HG02973 (cell line): ENCODE measurements around the gene LRRFIP1.
"Not testable (repeated sequence)": the region's sequence is repeated elsewhere in the genome, so short reads cannot be mapped to it uniquely, and the experiment has no call there.

Source experiments
- ATAC-seq: cut with Tn5 transposase; IDR thresholded peaks from one replicate; pipeline ENCODE4 v1.9.1; 2021; ENCODE audit warnings: moderate library complexity; ENCODE audit not compliant: unreplicated experiment

Gene LRRFIP1

DNA sequence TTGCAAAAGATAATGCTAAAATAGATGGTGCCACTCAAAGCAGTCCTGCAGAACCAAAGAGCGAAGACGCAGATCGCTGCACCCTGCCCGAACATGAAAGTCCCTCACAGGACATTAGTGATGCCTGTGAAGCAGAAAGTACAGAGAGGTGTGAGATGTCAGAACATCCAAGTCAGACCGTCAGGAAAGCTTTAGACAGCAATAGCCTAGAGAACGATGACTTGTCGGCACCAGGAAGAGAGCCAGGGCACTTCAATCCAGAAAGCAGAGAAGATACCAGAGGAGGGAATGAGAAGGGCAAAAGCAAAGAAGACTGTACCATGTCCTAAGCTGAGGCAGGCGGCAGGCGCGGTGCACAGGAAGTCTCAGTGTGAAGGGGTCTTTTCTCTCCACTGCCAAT, 136.4 kb downstream of the LRRFIP1 start:
- ATAC-seq = no peak

DNA sequence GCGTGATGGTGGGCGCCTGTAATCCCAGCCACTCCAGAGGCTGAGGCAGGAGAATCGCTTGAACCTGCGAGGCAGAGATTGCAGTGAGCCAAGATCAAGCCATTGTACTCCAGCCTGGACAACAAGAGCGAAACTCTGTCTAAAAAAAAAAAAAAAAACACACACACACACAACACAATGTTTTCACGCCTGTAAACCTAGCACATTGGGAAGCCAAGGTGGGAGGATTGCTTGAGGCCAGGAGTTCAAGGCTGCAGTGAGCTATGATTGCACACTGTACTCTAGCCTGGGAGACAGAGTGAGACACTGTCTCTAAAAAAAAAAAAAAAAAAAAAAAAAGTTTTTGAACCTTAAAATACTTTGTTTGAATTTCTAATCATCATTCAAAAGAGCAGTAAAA, 137.7 kb downstream of the LRRFIP1 start:
- not testable (repeated sequence) for ATAC-seq

- ATAC-seq = no peak
These were observed 138.5 kb downstream of the LRRFIP1 start for GRCh38 chr2:237765875-237766274.

DNA sequence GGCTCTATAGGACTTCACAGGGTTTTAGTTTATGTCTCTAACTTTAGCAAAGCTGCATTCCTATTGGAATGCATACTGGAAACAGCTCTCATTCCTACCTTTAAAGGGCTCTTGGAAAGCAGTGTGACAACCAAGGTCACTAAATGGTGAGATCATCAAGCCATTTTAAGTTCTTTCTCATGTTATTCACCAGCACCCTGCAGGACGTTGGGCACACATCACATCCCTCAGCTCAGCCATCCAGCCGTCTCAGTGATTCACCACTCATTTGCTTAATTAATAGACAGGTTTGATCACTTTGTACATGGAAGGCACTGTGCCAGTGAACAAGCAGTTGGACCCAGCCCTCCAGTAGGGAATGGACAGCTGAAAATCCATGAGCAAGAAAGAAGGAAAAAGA, 139.0 kb downstream of the LRRFIP1 start:
- no peak for ATAC-seq

DNA sequence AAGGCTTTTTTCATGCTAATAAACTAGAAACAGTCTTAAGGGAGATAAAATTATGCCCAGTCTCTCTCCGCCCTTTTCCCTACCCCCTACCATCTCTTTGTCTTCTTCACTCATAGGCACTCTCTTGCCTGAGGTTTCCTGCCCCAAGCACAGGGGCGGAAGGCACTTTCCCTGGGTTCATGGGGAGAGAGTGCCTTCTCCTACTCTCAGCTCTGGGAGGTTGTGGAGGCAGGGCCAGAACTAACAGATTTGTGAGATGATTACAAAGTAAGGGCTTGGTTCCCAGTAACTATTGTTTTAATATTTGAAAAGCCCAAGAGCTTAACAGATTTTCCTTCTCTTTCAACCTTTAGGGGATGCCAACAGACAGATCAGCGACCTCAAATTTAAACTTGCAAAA, 145.1 kb downstream of the LRRFIP1 start:
- ATAC-seq = no peak

GRCh38 chr2:237773826-237774225, 146.4 kb downstream of the LRRFIP1 start:
- ATAC-seq = no peak

DNA sequence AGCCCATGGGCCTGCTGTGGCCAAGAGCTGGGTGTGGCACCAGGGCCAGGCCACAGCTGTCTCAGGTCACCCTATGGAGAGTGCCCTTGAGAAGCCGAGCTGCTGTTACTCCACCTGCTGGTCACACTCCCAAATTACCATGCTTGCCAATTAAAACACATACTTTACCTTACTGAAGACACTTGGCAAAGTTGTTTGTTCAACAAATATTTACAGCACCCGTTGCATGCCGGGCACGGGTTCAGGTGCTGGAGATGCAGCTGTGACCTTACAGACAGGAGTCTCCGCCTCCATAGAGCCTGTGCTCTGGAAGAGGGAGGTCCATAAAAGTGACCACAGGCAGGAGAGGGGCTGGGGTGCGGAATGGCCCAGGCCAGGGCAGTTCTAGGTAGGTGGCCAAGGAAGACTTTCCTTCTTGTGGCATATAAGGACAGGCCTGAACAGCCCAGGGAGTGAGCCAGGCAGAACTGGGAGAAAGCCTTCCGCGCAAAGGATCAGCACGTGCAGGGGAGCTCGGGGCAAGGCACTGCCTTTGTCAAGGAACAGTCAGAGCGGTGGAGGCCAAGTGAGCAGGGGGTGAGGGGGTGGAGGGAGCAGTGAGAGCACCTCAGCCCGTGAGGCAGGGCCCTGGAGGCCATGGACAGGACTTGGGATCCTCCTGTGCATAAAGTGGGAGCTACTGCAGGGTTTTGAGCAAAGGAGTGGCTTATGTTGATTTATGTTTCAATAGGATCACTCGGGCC, 147.6 kb downstream of the LRRFIP1 start:
- ATAC-seq = no peak

- no peak for ATAC-seq
These were observed 152.1 kb downstream of the LRRFIP1 start for GRCh38 chr2:237779521-237779920.

- ATAC-seq = no peak
These were observed 154.8 kb downstream of the LRRFIP1 start for GRCh38 chr2:237782181-237782580.

- ATAC-seq = not testable (repeated sequence)
These were observed 156.3 kb downstream of the LRRFIP1 start for GRCh38 chr2:237783678-237784077.

- ATAC-seq = no peak
These were observed 159.5 kb downstream of the LRRFIP1 start for GRCh38 chr2:237786936-237787335.

DNA sequence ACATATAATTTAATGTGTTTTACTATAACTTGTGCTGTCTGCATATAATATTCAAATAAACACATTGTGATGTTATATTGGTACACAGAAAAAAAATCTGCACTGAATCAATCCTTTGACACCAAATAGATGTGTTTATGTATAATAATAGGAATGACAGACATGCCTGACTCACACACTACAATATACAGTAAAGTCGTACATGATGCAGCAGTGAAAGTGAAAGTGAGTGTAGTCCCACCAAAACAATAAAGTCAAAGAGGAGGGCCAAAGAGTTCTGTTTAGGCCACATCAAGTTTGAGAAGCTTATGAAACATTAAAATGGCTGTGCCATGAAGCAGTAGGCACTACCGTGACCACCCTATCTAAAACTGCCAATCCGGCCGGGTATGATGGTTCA, 163.0 kb downstream of the LRRFIP1 start:
- no peak for ATAC-seq

DNA sequence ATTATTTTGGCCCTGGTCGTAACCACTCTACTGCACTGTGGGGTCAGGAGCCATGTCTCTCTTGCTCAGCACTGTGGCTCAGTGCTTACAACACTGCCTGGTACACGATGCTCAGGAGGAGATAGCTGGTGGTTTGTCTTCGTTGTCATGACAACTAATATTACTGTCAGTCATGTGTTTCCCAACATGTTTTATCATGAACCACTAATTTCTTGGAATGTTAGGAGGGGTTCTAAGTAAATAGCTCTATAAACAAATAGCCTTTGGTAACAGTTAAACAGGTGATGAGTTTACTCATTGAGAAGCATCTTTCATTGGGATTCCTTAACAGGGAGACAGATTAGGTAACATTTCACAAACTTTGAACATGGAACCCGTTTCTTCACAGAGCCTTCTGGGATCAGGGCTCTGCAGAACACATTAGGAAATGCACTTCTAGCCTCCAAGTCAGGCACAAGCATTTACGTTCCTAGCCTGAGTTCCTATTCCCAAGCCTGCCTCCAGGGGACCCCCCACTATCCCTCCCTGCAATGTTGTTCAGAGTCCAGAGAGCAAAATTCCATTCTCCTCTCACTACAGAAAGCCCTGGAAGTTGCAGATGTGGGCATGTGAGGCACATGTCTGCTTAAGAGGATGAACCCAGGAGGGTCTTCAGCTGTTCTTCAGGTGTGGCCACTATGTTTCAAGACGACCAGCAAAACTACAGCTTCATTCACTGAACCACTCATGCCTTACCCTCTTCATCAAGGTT, 164.8 kb downstream of the LRRFIP1 start:
- no peak for ATAC-seq

DNA sequence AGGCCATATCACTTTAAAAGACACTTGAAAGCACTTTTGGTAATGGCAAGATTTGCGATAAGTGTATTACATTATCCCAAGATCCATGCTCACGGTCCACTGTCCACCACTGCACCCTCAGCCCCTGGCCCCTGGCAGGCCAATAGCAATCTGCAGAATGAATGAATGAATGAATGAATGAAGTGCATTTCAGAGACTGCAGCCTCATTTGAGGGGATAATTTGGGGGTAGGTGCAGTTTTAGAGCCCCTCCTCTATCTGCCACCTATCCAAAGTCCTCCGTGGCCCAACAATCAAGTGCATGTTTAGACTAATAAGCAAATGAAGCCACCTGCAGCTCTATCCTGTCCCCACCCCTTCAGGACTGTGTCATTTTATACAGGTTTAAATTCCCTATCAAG, 169.9 kb downstream of the LRRFIP1 start:
- no peak for ATAC-seq

DNA sequence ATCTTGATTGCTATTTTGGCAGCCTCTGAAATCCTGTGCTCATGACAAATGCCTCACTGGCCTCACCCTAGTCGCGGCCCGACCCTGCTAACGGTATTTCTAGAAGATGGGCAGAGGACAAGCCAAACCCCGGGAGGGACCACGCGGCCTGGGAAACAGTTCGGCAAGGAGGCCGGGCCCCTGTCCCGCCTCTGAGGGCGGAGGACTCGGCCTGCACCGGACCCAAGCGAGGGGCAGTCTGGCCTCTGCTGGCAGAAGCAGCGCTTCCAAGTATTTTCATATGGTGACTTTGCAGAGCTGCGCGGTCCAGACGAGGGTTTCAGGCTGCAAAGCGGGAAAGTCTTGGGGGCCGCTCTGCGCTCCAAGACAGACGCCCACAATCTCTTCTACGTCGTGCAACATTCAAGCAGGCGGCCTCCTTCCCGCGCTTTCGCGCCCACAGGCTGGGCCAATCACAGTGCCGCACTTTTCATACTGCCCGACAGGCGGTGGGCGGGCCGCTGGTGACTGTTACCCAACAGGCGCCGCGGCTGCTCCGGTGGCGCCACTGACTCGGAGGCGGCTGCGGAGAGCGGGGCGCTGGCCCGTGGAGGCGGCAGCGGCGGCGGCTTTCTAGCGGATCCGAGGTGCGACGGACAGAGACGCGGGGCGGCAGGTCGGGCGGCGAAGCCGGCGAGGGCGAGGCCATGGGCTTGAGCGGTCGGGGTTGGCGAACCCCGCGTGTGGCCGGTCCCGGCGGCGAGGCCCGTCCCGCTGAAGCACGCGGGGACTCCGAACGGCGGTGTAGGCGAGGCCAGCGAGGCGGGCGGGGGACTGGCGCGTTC, 171.1 kb downstream of the LRRFIP1 start, which contains the start of gene RBM44:
Gene RBM44 (plus strand): TSS at position 544 of the 824 bp plus-strand sequence. CDS start 14,831 bp downstream, outside the sequence.
- no peak for ATAC-seq

DNA sequence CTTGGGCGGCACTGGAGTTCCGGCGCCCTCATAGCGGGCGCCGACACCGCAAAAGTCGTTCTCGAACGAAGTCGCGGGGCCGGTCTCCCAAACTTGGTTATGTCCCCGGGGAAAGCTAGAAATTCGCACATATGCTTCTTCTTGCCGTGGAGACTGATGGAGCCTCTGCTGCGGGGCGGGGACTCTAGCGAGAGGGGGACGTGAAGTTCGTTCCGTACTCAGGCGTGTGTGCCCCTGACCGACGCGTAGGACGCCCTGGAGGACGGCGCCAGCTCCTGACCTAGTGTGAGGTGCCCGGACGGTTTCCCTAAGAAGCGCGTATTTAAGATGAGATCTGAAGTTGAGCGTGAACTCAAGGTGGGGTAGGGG, 171.7 kb downstream of the LRRFIP1 start:
- no peak for ATAC-seq

DNA sequence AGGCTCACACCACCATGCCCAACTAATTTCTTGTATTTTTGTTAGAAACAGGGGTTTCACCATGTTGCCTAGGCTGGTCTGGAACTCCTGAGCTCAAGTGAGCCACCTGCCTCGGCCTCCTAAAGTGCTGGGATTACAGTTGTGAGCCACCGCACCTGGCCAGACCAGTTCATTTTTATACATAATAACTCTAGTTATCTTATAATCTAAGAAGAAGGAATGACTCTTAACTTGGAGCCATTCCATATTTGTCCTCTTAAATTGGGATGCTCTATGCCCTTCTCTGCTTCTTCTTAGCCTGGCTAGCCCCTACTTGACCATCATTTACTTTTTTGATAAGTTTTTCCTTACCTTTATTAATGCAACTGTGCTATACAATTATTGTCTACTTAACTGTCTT, 174.1 kb downstream of the LRRFIP1 start:
- ATAC-seq = no peak

DNA sequence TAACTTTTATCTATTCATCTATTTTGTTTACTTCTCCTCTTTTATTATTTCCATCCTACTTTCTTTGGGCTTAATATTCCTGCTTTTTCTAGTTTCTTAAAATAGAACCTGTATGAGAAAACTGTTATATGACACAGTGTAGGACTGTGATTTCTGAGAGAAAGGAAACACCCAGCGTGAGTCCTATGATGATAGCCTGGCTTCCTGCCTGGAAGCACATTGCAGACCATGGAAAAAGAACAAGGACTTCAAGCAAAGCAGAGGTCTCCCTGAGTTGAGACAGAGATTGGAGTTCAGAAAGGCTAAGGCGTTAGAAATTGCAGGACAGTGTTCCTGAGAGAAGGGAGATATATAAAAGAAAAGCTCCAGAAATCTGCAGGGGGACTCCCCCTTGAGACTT, 178.9 kb downstream of the LRRFIP1 start:
- no peak for ATAC-seq

DNA sequence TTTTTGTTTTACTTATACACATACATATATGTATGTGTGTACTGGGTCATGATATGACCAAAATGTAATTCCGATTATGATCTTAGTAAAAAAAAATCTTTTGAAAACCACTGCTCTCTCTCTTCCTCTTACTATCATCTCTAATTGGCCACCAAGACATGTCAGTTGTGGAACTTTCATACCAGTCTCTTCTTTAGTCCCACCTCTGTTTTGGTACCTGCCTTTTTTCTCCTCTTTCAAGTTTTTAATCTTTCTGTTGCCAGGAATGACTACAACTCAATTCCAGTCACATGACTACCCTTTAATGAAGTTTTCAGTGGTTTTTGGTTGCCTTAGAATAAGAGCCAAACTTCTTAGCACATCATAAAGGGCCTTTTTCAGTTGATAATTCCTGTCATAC, 188.2 kb downstream of the LRRFIP1 start:
- ATAC-seq = no peak

- no peak for ATAC-seq
These were observed 189.1 kb downstream of the LRRFIP1 start for GRCh38 chr2:237816531-237816930.

GRCh38 chr2:237818066-237818473, 190.7 kb downstream of the LRRFIP1 start:
- ATAC-seq = no peak

- no peak for ATAC-seq
These were observed 191.8 kb downstream of the LRRFIP1 start for GRCh38 chr2:237819231-237819630.
